Measurements from ENCODE around the gene CDH4.

CDH4 gene

DNA sequence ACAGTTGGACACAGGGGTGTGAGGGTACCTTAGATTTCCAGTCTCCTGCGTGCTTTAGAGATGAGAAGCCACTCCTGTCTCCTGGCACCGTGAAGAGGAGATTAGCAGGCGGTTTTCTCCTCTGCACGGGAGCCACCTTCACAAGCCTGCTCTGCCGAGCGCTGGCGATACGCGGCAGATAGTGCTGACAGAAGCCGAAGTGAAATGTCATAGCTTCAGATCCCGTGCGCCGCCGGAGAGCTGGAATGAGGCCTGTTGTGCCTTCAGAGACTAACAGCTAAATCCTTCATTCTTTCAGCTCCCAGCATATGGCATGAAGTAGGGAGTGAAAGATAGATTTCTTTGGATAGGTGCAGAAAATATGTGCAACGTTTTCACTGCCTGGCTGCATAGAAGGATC is 442.6 kb downstream of the CDH4 start:
- Histone ChIP-seq H3K23ac (ENCODE audit: low read length) (no peak overlapping the region), H3K27me3 (ENCODE audit: insufficient read depth, low read length, poor library complexity) (no peaks in the 10 kb centered on the region), H3K79me2 (ENCODE audit: control insufficient read depth, insufficient read depth, low read length) (no peaks in the 10 kb centered on the region), H3K9ac (ENCODE audit: low read length) (no peak overlapping the region), H3K56ac (ENCODE audit: low read length) (no peak overlapping the region), H2BK120ac (ENCODE audit: low read depth, low read length) (no peak overlapping the region), H3K4me1 (ENCODE audit: control insufficient read depth, low read depth, low read length) (no peaks in the 10 kb centered on the region), H4K8ac (ENCODE audit: low read depth, low read length) (no peak overlapping the region), H3K36me3 (ENCODE audit: control insufficient read depth, insufficient read depth, low read length) (no peaks in the 10 kb centered on the region), H3K4me2 (ENCODE audit: low read length) (no peak overlapping the region), H4K5ac (ENCODE audit: low read length) (no peak overlapping the region), H2BK5ac (ENCODE audit: low read length) (no peak overlapping the region), H3K4ac (ENCODE audit: low read depth, low read length) (no peak overlapping the region), H3K4me3 (ENCODE audit: low read length) (no peak overlapping the region), H3K79me1 (ENCODE audit: low read length) (no peaks in the 10 kb centered on the region), H2AK5ac (ENCODE audit: low read length) (no peak overlapping the region), H3K27ac (ENCODE audit: low read depth, low read length) (no peak overlapping the region), H3K18ac (ENCODE audit: low read length) (no peak overlapping the region), H2BK15ac (replicated peaks; ENCODE audit: low read depth) (no peak overlapping the region)
- no CpG with 5 or more reads among the region's 15 CpGs for WGBS (ENCODE audit: extremely low coverage, insufficient coverage, low lambda C conversion rate)
- DNase-seq = no peak

DNA sequence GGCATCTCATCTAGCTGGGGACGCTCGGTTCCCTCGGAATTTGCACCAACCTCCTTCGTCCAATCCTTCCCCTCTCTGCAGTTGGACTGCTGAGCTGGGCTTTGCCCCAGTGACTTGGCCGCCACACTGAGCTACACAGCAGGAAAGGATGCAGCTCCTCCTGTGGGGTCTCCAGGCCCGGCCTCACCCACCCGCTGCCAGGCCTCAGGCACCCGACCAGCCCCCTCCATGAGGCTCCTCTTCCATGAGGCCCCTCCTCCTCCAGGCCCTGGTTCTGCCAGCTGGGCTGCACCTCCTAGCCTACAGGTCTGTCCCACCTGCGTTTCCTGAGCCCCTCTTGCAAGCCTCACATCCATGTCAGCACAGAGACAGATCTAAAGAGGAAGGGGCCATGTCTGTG is 443.7 kb downstream of the CDH4 start:
- no peak overlapping the region for H3K23ac ChIP-seq (ENCODE audit: low read length)
- no peaks in the 10 kb centered on the region for H3K36me3 ChIP-seq (ENCODE audit: control insufficient read depth, insufficient read depth, low read length)
- H3K4me1 ChIP-seq (ENCODE audit: control insufficient read depth, low read depth, low read length) = no peaks in the 10 kb centered on the region
- no peaks in the 10 kb centered on the region for H3K27me3 ChIP-seq (ENCODE audit: insufficient read depth, low read length, poor library complexity)
- no peak overlapping the region for H3K9ac ChIP-seq (ENCODE audit: low read length)
- H3K4me2 ChIP-seq (ENCODE audit: low read length) = no peak overlapping the region
- H2BK5ac ChIP-seq (ENCODE audit: low read length) = no peak overlapping the region
- H2BK15ac ChIP-seq (replicated peaks; ENCODE audit: low read depth) = no peak overlapping the region
- H3K27ac ChIP-seq (ENCODE audit: low read depth, low read length) = no peak overlapping the region
- H3K4me3 ChIP-seq (ENCODE audit: low read length) = no peak overlapping the region
- WGBS (ENCODE audit: extremely low coverage, insufficient coverage, low lambda C conversion rate) = no CpG with 5 or more reads among the region's 9 CpGs
- no peak overlapping the region for H4K5ac ChIP-seq (ENCODE audit: low read length)
- no peak overlapping the region for H3K4ac ChIP-seq (ENCODE audit: low read depth, low read length)
- H2AK5ac ChIP-seq (ENCODE audit: low read length) = no peak overlapping the region
- no peak overlapping the region for H3K18ac ChIP-seq (ENCODE audit: low read length)
- no peak for DNase-seq
- H3K56ac ChIP-seq (ENCODE audit: low read length) = no peak overlapping the region
- H3K79me2 ChIP-seq (ENCODE audit: control insufficient read depth, insufficient read depth, low read length) = no peaks in the 10 kb centered on the region
- no peak overlapping the region for H2BK120ac ChIP-seq (ENCODE audit: low read depth, low read length)
- H4K8ac ChIP-seq (ENCODE audit: low read depth, low read length) = no peak overlapping the region
- H3K79me1 ChIP-seq (ENCODE audit: low read length) = no peaks in the 10 kb centered on the region

DNA sequence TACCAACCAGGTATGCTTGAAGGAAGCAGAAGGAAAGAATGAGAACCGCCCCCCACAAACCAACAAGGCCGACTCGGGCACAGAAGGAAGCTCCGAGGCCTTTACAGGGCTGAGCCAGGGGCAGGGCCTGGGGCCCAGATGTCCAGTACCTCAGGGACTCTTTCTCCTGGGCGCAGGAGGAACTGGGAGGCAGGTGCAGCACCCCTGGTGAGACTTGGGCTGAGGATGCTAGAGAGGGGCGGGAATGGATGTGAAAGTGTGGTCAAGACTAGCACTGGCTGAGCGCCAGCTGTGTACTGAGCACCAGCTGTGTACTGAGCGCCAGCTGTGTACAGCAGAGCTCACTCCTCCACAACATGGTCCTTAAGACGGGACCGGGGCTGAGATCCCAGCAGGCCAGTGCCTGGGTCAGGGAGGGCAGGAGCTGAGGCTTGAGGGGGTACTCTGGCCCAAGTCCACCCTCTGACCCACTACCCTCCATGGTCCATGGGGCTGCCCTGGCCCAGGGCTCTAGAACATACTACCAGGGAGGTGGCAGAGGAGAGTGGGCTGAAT is 444.2 kb downstream of the CDH4 start:
- Histone ChIP-seq H3K9ac (ENCODE audit: low read length) (no peak overlapping the region), H3K56ac (ENCODE audit: low read length) (no peak overlapping the region), H3K27ac (ENCODE audit: low read depth, low read length) (no peak overlapping the region), H3K23ac (ENCODE audit: low read length) (no peak overlapping the region), H2BK15ac (replicated peaks; ENCODE audit: low read depth) (no peak overlapping the region), H2BK120ac (ENCODE audit: low read depth, low read length) (no peak overlapping the region), H3K18ac (ENCODE audit: low read length) (no peak overlapping the region), H4K5ac (ENCODE audit: low read length) (no peak overlapping the region), H3K4ac (ENCODE audit: low read depth, low read length) (no peak overlapping the region), H4K8ac (ENCODE audit: low read depth, low read length) (no peak overlapping the region), H3K27me3 (ENCODE audit: insufficient read depth, low read length, poor library complexity) (no peaks in the 10 kb centered on the region), H3K79me1 (ENCODE audit: low read length) (no peaks in the 10 kb centered on the region), H3K4me1 (ENCODE audit: control insufficient read depth, low read depth, low read length) (no peaks in the 10 kb centered on the region), H3K79me2 (ENCODE audit: control insufficient read depth, insufficient read depth, low read length) (no peaks in the 10 kb centered on the region), H3K36me3 (ENCODE audit: control insufficient read depth, insufficient read depth, low read length) (no peaks in the 10 kb centered on the region), H2BK5ac (ENCODE audit: low read length) (no peak overlapping the region), H3K4me2 (ENCODE audit: low read length) (no peak overlapping the region), H3K4me3 (ENCODE audit: low read length) (no peak overlapping the region), H2AK5ac (ENCODE audit: low read length) (no peak overlapping the region)
- no peak for DNase-seq
- WGBS (ENCODE audit: extremely low coverage, insufficient coverage, low lambda C conversion rate) = no CpG with 5 or more reads among the region's 10 CpGs

DNA sequence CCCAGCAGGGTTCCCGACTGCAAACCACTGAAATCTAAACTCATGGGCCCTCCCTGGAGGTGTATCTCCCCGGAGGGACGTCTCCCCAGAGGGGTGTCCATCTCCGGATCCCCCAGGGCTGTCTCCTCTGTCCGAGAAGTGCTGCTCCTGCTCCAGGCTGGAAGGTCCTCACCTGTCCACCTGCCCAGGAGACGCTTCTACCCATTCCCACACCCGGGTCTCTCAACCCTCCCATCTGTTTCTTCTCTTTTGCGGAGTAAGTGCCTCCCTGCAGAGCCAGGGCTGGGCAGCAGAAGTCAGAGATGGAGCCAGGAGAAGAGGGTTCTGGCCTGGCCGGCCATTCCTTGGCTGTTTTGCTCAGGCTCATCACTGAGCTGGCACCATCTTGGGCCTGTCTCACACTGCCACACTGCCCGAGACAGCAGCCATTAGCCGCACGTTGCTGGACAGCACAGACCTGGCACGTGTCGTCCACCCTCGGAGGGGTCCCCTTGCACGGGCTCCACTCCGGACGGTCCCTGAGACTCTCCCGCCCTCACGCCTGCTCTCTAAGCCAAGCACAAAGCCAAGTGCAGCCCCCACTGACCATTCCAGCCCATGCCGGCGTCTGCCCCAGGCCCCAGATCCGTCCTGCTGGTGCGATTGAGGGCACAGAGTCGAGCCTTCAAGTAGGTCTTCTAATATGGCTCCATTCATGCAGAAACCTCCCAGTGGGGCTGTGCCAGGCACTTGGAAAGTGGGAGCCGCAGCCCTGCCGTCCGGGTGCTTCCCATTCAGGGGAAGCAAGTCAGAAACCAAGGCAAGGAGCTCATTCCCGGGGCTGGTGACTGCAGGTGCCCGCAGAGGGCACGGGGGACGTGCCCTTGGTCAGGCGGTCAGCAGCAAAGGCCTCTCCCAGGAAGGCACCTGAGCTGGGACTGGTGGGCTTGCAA is 445.9 kb downstream of the CDH4 start:
- no peak overlapping the region for H3K27ac ChIP-seq (ENCODE audit: low read depth, low read length)

DNA sequence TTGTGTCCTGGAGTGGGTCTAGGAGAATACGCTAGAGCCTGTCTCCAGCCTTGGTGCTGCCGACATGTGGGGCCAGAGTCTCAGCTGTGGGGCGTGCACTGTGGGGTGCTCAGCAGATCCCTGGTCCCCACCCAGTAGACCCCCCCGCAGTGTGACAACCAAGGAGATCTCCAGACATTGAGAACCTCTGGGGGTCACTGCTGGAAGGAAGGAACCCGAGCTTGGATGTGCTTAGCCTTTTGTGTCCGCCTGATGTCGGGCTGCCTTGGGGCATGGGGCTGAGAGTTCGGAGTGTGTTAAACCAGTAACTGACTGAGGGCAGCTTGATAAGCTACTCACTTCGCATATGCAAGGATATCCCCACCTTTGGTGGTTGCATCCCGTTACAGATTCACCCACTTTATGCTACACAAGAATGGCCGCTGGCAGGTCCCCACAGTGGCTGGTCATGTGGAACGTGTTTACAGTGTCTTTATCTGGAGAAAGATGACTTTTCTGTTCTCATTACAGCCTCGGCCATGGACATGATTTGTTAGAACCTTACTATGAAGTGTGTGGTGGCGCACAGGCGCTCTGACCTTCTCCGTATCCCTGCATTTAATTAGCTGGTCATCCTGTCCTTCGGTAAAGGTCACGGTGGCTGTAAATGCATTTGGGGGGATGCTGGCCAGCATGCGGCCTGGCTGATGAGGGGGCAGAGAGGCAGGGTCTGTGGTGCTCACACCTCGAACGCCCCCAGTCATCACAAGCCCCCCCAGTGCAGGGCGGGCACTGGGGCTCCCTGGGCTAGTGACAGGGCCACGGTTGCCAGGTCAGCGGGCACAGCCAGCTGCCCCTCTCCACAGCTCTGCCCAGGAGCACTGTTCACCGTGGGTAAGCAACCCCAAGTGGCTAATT is 446.8 kb downstream of the CDH4 start:
- Histone ChIP-seq H3K79me1 (ENCODE audit: low read length) (no peaks in the 10 kb centered on the region), H3K18ac (ENCODE audit: low read length) (no peak overlapping the region), H3K56ac (ENCODE audit: low read length) (no peak overlapping the region), H3K4ac (ENCODE audit: low read depth, low read length) (no peak overlapping the region), H3K4me1 (ENCODE audit: control insufficient read depth, low read depth, low read length) (no peaks in the 10 kb centered on the region), H3K27ac (ENCODE audit: low read depth, low read length) (no peak overlapping the region), H3K36me3 (ENCODE audit: control insufficient read depth, insufficient read depth, low read length) (no peaks in the 10 kb centered on the region), H3K79me2 (ENCODE audit: control insufficient read depth, insufficient read depth, low read length) (no peaks in the 10 kb centered on the region), H3K27me3 (ENCODE audit: insufficient read depth, low read length, poor library complexity) (no peaks in the 10 kb centered on the region), H3K9ac (ENCODE audit: low read length) (no peak overlapping the region), H4K5ac (ENCODE audit: low read length) (no peak overlapping the region), H2AK5ac (ENCODE audit: low read length) (no peak overlapping the region), H3K4me2 (ENCODE audit: low read length) (no peak overlapping the region), H2BK120ac (ENCODE audit: low read depth, low read length) (no peak overlapping the region), H4K8ac (ENCODE audit: low read depth, low read length) (no peak overlapping the region), H3K4me3 (ENCODE audit: low read length) (no peak overlapping the region), H3K23ac (ENCODE audit: low read length) (no peak overlapping the region), H2BK15ac (replicated peaks; ENCODE audit: low read depth) (no peak overlapping the region), H2BK5ac (ENCODE audit: low read length) (no peak overlapping the region)
- no peak for DNase-seq
- no CpG with 5 or more reads among the region's 25 CpGs for WGBS (ENCODE audit: extremely low coverage, insufficient coverage, low lambda C conversion rate)

More for the DNA sequence above, 445.9 kb downstream of the CDH4 start:
- H3K9ac ChIP-seq (ENCODE audit: low read length) = no peak overlapping the region
- H3K56ac ChIP-seq (ENCODE audit: low read length) = no peak overlapping the region
- no peak overlapping the region for H3K18ac ChIP-seq (ENCODE audit: low read length)
- DNase-seq = no peak
- H3K4me1 ChIP-seq (ENCODE audit: control insufficient read depth, low read depth, low read length) = no peaks in the 10 kb centered on the region
- H4K8ac ChIP-seq (ENCODE audit: low read depth, low read length) = no peak overlapping the region
- no peak overlapping the region for H3K23ac ChIP-seq (ENCODE audit: low read length)
- no peaks in the 10 kb centered on the region for H3K36me3 ChIP-seq (ENCODE audit: control insufficient read depth, insufficient read depth, low read length)
- no peak overlapping the region for H2BK5ac ChIP-seq (ENCODE audit: low read length)
- H2BK15ac ChIP-seq (replicated peaks; ENCODE audit: low read depth) = no peak overlapping the region
- H3K4me2 ChIP-seq (ENCODE audit: low read length) = no peak overlapping the region
- H2AK5ac ChIP-seq (ENCODE audit: low read length) = no peak overlapping the region
- H2BK120ac ChIP-seq (ENCODE audit: low read depth, low read length) = no peak overlapping the region
- H3K4ac ChIP-seq (ENCODE audit: low read depth, low read length) = no peak overlapping the region
- H3K27me3 ChIP-seq (ENCODE audit: insufficient read depth, low read length, poor library complexity) = no peaks in the 10 kb centered on the region
- no peak overlapping the region for H4K5ac ChIP-seq (ENCODE audit: low read length)
- no peaks in the 10 kb centered on the region for H3K79me1 ChIP-seq (ENCODE audit: low read length)
- H3K4me3 ChIP-seq (ENCODE audit: low read length) = no peak overlapping the region
- WGBS (ENCODE audit: extremely low coverage, insufficient coverage, low lambda C conversion rate) = no CpG with 5 or more reads among the region's 33 CpGs
- no peaks in the 10 kb centered on the region for H3K79me2 ChIP-seq (ENCODE audit: control insufficient read depth, insufficient read depth, low read length)

Data from mesendoderm (in vitro differentiated cells).